T-cell (primary cell): ENCODE data around the gene HIGD1A. TPM values are rescaled to one million over a fixed set of nuclear protein-coding genes. Genes with fewer than 3 reads are reported as not detected.

Source experiments
- ATAC-seq, 4 experiments: fragments of 200-7000 bp in 3 of 4; fragments of 150-1000 bp in 1 of 4; cut with Tn5 transposase; replicated peaks in 1 of 4; 1 replicate in 3 of 4; 2 replicates in 1 of 4; pipeline ENCODE4 v1.10.0; 2021; ENCODE audit warnings: moderate library complexity in 3 of 4, mild to moderate bottlenecking in 2 of 4, moderate number of reproducible peaks in 1 of 4
- CTCF ChIA-PET, 2 donors: fragments of 300-600 bp; sonication (Branson Sonifier 250); formaldehyde crosslinking; loops; one replicate each; lab custom pipeline; 2022; ENCODE audit warnings: antibody characterized with exemption in 2 of 2; lab: Charles Lee
- POLR2A ChIA-PET, 2 donors: fragments of 300-600 bp; sonication (Branson Sonifier 250); formaldehyde crosslinking; loops; one replicate each; lab custom pipeline; 2022; ENCODE audit warnings: antibody characterized with exemption in 2 of 2; lab: Charles Lee
- DNase-seq, 35 experiments: peaks; one replicate each; pipeline versions ENCODE4 v3.0.0 to v3.0.0-alpha.2; 2013 to 2023
- H3K27ac ChIP-seq: one replicate; pipeline ENCODE4 v1.5.1; 2013; ENCODE audit warnings: low read length
- H3K27me3 ChIP-seq, 2 experiments: replicated peaks in 1 of 2; 1 replicate in 1 of 2; 2 replicates in 1 of 2; pipeline versions ENCODE4 v1.6.1 to v1.7.0; 2013; ENCODE audit warnings: low read length in 1 of 2, mixed read lengths in 1 of 2; ENCODE audit not compliant: control insufficient read depth in 2 of 2, insufficient read depth in 2 of 2; ENCODE audit errors: extremely low read depth in 1 of 2
- H3K36me3 ChIP-seq, 2 donors: 1 replicate in 1 of 2; 2 replicates in 1 of 2; pipeline versions ENCODE4 v1.6.1 to v1.7.0; 2013; ENCODE audit warnings: low read length in 1 of 2; ENCODE audit not compliant: control insufficient read depth in 2 of 2, insufficient read depth in 1 of 2; ENCODE audit errors: extremely low read depth in 1 of 2
- H3K4me1 ChIP-seq, 2 experiments: 1 replicate in 1 of 2; 2 replicates in 1 of 2; pipeline versions ENCODE4 v1.6.1 to v1.7.0; 2013; ENCODE audit warnings: low read length in 2 of 2, mixed read lengths in 1 of 2; ENCODE audit not compliant: insufficient read depth in 2 of 2, control insufficient read depth in 1 of 2; ENCODE audit errors: extremely low read depth in 1 of 2
- H3K4me3 ChIP-seq, 2 donors: 1 replicate in 1 of 2; 2 replicates in 1 of 2; pipeline versions ENCODE4 v1.5.1 to v1.7.0; 2013; ENCODE audit warnings: mild to moderate bottlenecking in 2 of 2, low read length in 1 of 2, moderate library complexity in 1 of 2; ENCODE audit not compliant: control insufficient read depth in 1 of 2; ENCODE audit errors: extremely low read depth in 1 of 2
- H3K9me3 ChIP-seq: 2 replicates; pipeline ENCODE4 v1.7.0; 2013
- H3K27ac Mint-ChIP-seq, 2 donors: one replicate each; pipeline ENCODE4 v1.8.0; 2020 to 2021; ENCODE audit warnings: mild to moderate bottlenecking in 2 of 2, mixed read lengths in 2 of 2
- H3K27me3 Mint-ChIP-seq, 2 donors: one replicate each; pipeline ENCODE4 v1.8.0; 2021 to 2022; ENCODE audit warnings: mixed read lengths in 2 of 2
- H3K36me3 Mint-ChIP-seq: one replicate; pipeline ENCODE4 v1.8.0; 2021; ENCODE audit warnings: mixed read lengths
- H3K4me1 Mint-ChIP-seq, 3 donors: one replicate each; pipeline ENCODE4 v1.8.0; 2020 to 2022; ENCODE audit warnings: mixed read lengths in 3 of 3, mild to moderate bottlenecking in 1 of 3
- H3K4me3 Mint-ChIP-seq, 3 donors: one replicate each; pipeline ENCODE4 v1.8.0; 2020 to 2022; ENCODE audit warnings: mild to moderate bottlenecking in 3 of 3, mixed read lengths in 3 of 3, moderate library complexity in 3 of 3
- H3K9me3 Mint-ChIP-seq, 3 donors: one replicate each; pipeline ENCODE4 v1.8.0; 2020 to 2022; ENCODE audit warnings: mixed read lengths in 3 of 3
- WGBS: methylation state at CpG from one replicate; pipeline ENCODE4 v1.1.5; 2013; ENCODE audit warnings: missing lambda C conversion rate; ENCODE audit not compliant: insufficient coverage; 5-methylcytosine and 5-hydroxymethylcytosine counted together
- total RNA-seq, 35 experiments: library from RNA in 6 of 35; stranded (reverse) in 6 of 35; fragments of 120-200 nt in 1 of 35; gene quantifications; one replicate each; pipeline versions ENCODE4 v1.2.1 to v1.2.4 and lab custom pipeline; 2013 to 2026

HIGD1A gene
- total RNA-seq, 5 donors from 2014 or later (not counting 1 experiment from before 2014, with no cell fraction given), result 17.3 to 27.8 (median 24.3) TPM

DNA sequence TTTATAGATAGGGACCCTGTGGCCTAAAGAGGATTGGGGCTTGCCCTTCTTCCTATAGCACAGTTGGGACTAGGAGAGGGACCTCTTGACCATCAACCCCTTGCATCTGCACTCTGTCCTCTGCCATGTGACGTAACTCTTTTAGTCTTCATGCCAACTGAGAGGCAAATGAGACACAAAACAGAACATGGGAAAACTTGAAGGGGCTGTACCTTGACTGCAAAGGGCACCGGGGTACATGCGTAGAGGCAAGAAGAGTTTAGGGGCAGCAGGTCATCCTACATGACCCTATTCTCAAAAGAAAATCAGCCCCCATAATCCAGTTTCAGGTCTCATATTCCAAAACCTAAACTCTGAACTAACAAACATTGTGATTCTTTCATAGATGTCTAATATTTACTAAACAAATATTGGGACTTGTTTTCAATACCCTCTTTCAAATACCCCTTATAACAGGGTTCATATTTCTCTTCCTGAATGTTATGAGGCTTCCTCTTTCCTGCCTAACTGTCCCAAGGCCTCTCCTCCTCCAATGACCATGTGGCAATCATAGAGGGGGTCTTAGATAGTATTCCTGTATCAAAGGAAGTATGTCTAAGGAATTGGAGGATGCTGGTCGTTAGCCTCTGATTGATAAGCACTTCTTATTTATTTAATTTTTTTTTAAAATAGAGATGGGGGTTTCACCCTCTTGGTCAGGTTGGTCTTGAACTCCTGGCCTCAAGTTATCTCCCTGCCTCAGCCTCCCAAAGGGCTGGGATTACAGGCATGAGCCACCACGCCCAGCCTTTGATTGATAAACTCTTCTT, 25.5 kb upstream of the HIGD1A start:
- CTCF ChIA-PET, result interaction anchor here in 1 of 2 donors (0.5 to 0.9 kb wide), 5 partner anchors 9 to 1832 kb away, joined by 3 to 4 read pairs (median 3); no protein-coding TSS in a partner anchor
- Mint-ChIP-seq H3K9me3 (no peaks in the 10 kb centered on the region), H3K27ac (no peak overlapping the region), H3K4me3 (no peak overlapping the region), H3K4me1 (peaks cover 6 to 13% (median 9%) of the 10 kb centered on the region in 3 donors), H3K36me3 (no peaks in the 10 kb centered on the region), H3K27me3 (peaks cover 7 to 31% of the 10 kb centered on the region in 2 donors)
- no peaks in the 10 kb centered on the region for H3K9me3 ChIP-seq
- no peaks in the 10 kb centered on the region for H3K27me3 ChIP-seq
- H3K27ac ChIP-seq, result no peak overlapping the region
- 91% methylated on average over 3 of the region's 5 CpGs for WGBS
- no peak for ATAC-seq
- no peaks in the 10 kb centered on the region for H3K4me1 ChIP-seq
- H3K4me3 ChIP-seq, result no peak overlapping the region
- POLR2A ChIA-PET, result no interaction called here
- DNase-seq, result no peak
- no peaks in the 10 kb centered on the region for H3K36me3 ChIP-seq

DNA sequence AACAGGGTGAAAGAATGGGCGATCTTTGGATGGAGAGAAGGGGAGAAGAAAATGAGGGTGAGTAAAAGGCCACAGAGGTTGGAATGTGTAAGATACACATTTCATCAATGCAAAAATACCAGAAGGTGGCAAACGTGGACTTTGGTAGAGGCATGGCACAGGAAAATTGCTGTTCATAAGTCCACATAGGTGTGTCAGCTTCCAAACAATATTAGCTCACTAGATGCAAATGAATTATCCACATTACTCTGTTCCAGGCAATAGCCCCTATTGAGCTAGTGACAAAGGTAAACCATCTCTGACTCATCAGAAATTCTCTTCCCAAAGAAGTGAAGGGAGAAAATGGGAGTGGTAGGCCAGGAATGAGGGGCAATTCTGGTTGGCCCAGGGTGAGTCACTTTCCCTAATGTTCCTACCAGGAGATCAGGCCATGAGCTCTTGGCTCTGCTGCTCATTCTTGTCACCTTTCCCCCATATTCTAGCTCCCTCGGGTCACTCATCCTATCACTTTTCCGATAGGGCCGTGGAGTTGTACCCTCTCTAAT, 24.9 kb upstream of the HIGD1A start:
- Histone ChIP-seq H3K4me1 (no peaks in the 10 kb centered on the region), H3K36me3 (no peaks in the 10 kb centered on the region), H3K9me3 (no peaks in the 10 kb centered on the region), H3K27me3 (no peaks in the 10 kb centered on the region), H3K4me3 (no peak overlapping the region), H3K27ac (no peak overlapping the region)
- 100% methylated on average over 1 of the region's 5 CpGs for WGBS
- no peaks in the 10 kb centered on the region for H3K36me3 Mint-ChIP-seq
- H3K4me1 Mint-ChIP-seq, result peaks cover 6 to 13% (median 9%) of the 10 kb centered on the region in 3 donors
- H3K27ac Mint-ChIP-seq, result no peak overlapping the region
- DNase-seq (no peak), ATAC-seq (no peak)
- H3K9me3 Mint-ChIP-seq, result no peaks in the 10 kb centered on the region
- H3K4me3 Mint-ChIP-seq, result no peak overlapping the region
- ChIA-PET CTCF (interaction anchor here in 1 of 2 donors (0.5 to 0.9 kb wide), 2 partner anchors 52 to 1831 kb away, joined by 3 to 4 read pairs; no protein-coding TSS in a partner anchor), POLR2A (no interaction called here)
- peaks cover 7 to 30% of the 10 kb centered on the region in 2 donors for H3K27me3 Mint-ChIP-seq

DNA sequence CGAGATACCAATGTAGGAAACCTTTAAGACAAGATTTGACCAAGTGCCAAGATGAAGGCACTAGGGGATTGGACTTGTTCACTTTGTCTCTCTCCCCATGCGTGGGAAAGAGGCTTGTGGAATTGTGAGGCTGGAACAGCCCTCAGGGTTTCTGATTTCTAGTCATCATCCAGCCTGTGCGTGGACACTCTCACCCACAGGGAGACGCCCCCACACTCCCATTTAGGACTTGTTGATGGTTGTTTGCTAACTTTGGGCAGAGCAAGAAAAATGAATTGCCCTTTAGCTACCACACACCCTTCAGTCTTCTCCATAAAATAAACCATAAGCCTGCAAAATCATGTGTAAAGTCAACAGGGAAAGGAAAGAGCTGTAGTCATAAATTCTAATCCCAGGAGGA, 23.4 kb upstream of the HIGD1A start:
- ChIA-PET CTCF (no interaction called here), POLR2A (no interaction called here)
- Mint-ChIP-seq H3K4me3 (no peak overlapping the region), H3K27me3 (peaks cover 7 to 29% of the 10 kb centered on the region in 2 donors), H3K27ac (no peak overlapping the region), H3K36me3 (no peaks in the 10 kb centered on the region), H3K9me3 (no peaks in the 10 kb centered on the region), H3K4me1 (peaks cover 6 to 13% (median 9%) of the 10 kb centered on the region in 3 donors)
- Histone ChIP-seq H3K36me3 (no peaks in the 10 kb centered on the region), H3K9me3 (no peaks in the 10 kb centered on the region), H3K4me3 (no peak overlapping the region), H3K27me3 (no peaks in the 10 kb centered on the region), H3K4me1 (no peaks in the 10 kb centered on the region), H3K27ac (no peak overlapping the region)
- DNase-seq, result no peak
- WGBS, result 100% methylated on average over 1 of the region's 4 CpGs
- no peak for ATAC-seq

DNA sequence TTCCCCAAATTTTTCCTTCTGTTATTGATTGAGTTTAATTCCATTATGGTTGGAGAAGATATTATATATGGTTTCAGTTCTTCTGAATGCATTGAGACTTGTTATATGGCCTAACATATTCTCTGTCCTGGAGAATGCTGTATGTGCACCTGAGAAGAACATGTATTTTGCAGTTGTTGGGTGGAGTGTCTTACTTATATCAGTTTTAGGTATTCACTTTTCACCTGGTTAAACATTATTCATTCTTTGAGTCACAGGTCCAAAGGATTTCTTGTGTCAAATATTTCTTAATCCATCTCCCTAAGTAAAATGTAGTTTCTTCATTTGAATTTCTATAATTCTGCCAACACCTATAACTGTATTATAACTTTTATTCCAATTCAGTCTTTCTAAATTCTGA, 22.7 kb upstream of the HIGD1A start:
- H3K4me3 Mint-ChIP-seq, result no peak overlapping the region
- CTCF ChIA-PET, result no interaction called here
- Histone ChIP-seq H3K9me3 (no peaks in the 10 kb centered on the region), H3K4me1 (no peaks in the 10 kb centered on the region), H3K27ac (no peak overlapping the region), H3K4me3 (no peak overlapping the region), H3K36me3 (no peaks in the 10 kb centered on the region), H3K27me3 (no peaks in the 10 kb centered on the region)
- H3K9me3 Mint-ChIP-seq, result no peaks in the 10 kb centered on the region
- peaks cover 6 to 13% (median 9%) of the 10 kb centered on the region in 3 donors for H3K4me1 Mint-ChIP-seq
- POLR2A ChIA-PET, result no interaction called here
- H3K27me3 Mint-ChIP-seq, result peaks cover 7 to 29% of the 10 kb centered on the region in 2 donors
- DNase-seq (no peak), ATAC-seq (no peak)
- no peaks in the 10 kb centered on the region for H3K36me3 Mint-ChIP-seq
- H3K27ac Mint-ChIP-seq, result no peak overlapping the region

DNA sequence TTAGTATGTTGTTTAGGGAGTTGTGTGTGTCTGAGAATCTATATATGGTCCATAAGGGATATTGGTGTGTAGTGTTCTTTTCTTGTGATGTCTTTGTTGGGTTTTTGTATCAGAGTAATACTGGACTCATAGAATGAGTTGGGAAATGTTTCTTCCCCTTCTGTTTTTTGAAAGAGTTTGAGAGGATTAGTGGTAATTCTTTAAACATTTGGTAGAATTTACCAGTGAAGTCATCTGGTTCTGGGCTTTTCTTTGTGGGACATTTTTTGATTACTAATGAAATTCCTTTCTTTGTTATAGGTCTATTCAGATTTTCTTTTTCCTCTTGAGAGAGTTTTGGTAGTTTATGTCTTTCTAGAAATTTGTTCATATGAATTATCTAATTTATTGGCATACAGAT, 21.9 kb upstream of the HIGD1A start:
- DNase-seq (no peak), ATAC-seq (no peak)
- Mint-ChIP-seq H3K27ac (no peak overlapping the region), H3K9me3 (no peaks in the 10 kb centered on the region), H3K27me3 (peaks cover 7 to 29% of the 10 kb centered on the region in 2 donors), H3K36me3 (no peaks in the 10 kb centered on the region), H3K4me3 (no peak overlapping the region), H3K4me1 (peaks cover 3 to 5% (median 3%) of the 10 kb centered on the region in 3 donors)
- ChIA-PET POLR2A (no interaction called here), CTCF (no interaction called here)
- Histone ChIP-seq H3K27me3 (peaks cover 0 to under 1% of the 10 kb centered on the region in 2 experiments), H3K4me1 (no peaks in the 10 kb centered on the region), H3K4me3 (no peak overlapping the region), H3K36me3 (no peaks in the 10 kb centered on the region), H3K27ac (no peak overlapping the region), H3K9me3 (no peaks in the 10 kb centered on the region)

DNA sequence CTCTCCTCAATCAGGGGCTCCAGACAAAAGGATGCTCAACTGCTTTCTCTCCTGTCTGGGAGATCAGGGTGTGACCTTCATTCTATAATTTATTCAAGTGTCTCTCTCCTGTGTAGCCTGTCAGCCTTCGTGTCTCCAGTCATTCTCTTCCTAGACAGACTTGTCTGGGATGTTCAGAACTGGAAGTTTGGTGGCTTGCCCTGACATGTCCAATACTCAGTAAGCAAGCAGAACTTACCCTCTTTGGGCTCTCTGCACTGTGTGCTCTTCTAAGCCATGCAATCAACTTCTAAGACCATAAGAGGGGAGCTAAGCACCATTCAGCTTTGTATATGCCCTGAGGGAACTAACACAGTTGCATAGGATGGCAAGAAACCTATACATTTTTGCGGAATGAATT, 19.1 kb upstream of the HIGD1A start:
- WGBS, result 80% methylated on average over 1 of the region's 2 CpGs
- Histone ChIP-seq H3K4me1 (no peaks in the 10 kb centered on the region), H3K36me3 (no peaks in the 10 kb centered on the region), H3K4me3 (no peak overlapping the region), H3K9me3 (no peaks in the 10 kb centered on the region), H3K27me3 (peaks cover 0 to 4% of the 10 kb centered on the region in 2 experiments), H3K27ac (no peak overlapping the region)
- no peak for ATAC-seq
- no peak for DNase-seq
- no peaks in the 10 kb centered on the region for H3K36me3 Mint-ChIP-seq
- CTCF ChIA-PET, result no interaction called here
- no peaks in the 10 kb centered on the region for H3K9me3 Mint-ChIP-seq
- peaks cover 7 to 22% of the 10 kb centered on the region in 2 donors for H3K27me3 Mint-ChIP-seq
- H3K27ac Mint-ChIP-seq, result no peak overlapping the region
- no peak overlapping the region for H3K4me3 Mint-ChIP-seq
- H3K4me1 Mint-ChIP-seq, result no peaks in the 10 kb centered on the region
- POLR2A ChIA-PET, result no interaction called here
